ENCODE measurements around the gene CCDC196. TPM values are rescaled to one million over a fixed set of nuclear protein-coding genes. Genes with fewer than 3 reads are reported as not detected.

Gene CCDC196
- total RNA-seq, result not detected in 2 replicates

GRCh38 chr14:66485910-66486421 lies at the start of gene CCDC196:
TSS of gene CCDC196 (plus strand) at chr14:66486371. CDS start at chr14:66486503, 132 bp downstream.

GRCh38 chr14:66507722-66508546 lies 21.8 kb downstream of the CCDC196 start, which contains the start of gene GPHN:
TSS of gene GPHN (plus strand) at chr14:66508147.

Other genes with a start within 250 kb of the CCDC196 start
- 10.7 and 17.4 TPM in 2 replicates for gene GPHN, start 21.8 kb downstream of the CCDC196 start, total RNA-seq